Islet precursor cell (in vitro differentiated cells): Measurements from ENCODE around the gene RXFP1.

Experiments used
- DNase-seq: peaks from one replicate; pipeline ENCODE4 v3.0.0-alpha.2; 2018

RXFP1 gene

GRCh38 chr4:158676076-158676475 is 154.4 kb downstream of the RXFP1 start:
- DNase-seq = no peak

- no peak for DNase-seq
These were observed 157.1 kb downstream of the RXFP1 start for GRCh38 chr4:158678767-158679166.

- no peak for DNase-seq
These were observed 159.9 kb downstream of the RXFP1 start for GRCh38 chr4:158681629-158682028.

- DNase-seq = no peak
These were observed 160.4 kb downstream of the RXFP1 start for GRCh38 chr4:158682066-158682465.

- no peak for DNase-seq
These were observed 167.1 kb downstream of the RXFP1 start for GRCh38 chr4:158688813-158689212.
